ENCODE measurements around the gene DCUN1D3.

GRCh38 chr16:20906341-20907255 lies 6.4 kb upstream of the DCUN1D3 start:
- TF ChIP-seq EZH2 (IDR thresholded peaks at IDR 0.05) (no peak), POLR2AphosphoS5 (IDR thresholded peaks at IDR 0.05; ENCODE audit: borderline replicate concordance, low read depth, low read length) (no peak), FOXP2 (optimal IDR thresholded peaks at IDR 0.05; ENCODE audit: control extremely low read depth, extremely low read length, insufficient read depth) (no peak)

Data from SK-N-MC (cell line).